ENCODE results near the gene ITPKB. TPM values are rescaled to one million over a fixed set of nuclear protein-coding genes. Genes with fewer than 3 reads are reported as not detected.

ITPKB gene
- total RNA-seq, 4 donors from 2014 or later = 29.7 to 117 (median 44.9) TPM

DNA sequence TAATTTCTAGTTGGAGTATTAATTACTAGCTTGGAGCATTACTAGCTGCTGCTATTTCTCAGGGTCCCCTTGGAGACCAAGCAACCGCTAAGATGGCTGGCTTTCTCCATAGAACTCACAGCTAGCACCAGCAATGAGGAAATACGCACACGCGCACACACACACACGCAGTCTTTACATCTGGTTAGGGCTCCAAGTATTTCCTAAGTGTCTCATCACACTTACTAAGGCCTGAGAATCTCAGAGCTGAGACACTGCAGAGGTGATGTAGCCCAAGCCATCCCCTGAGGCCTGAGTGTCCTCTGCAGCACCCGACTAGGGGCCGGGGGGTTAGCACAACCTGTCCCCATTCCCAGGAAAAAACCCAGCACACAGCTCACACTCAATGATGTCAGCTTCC lies 42.5 kb downstream of the ITPKB start:
- Histone ChIP-seq H3K27me3 (no peaks in the 10 kb centered on the region), H3K27ac (peak overlapping the region in 1 of 2 donors; percentile 95), H3K36me3 (no peaks in the 10 kb centered on the region), H3K4me3 (no peak overlapping the region), H3K4me1 (peaks cover 14 to 18% of the 10 kb centered on the region in 2 donors), H3K9me3 (no peaks in the 10 kb centered on the region)
- no peak for DNase-seq
- intact Hi-C loops (cut with DNase I; ENCODE audit: low total_unique reads) = no loop called here
- TF ChIP-seq, protein P1, sequence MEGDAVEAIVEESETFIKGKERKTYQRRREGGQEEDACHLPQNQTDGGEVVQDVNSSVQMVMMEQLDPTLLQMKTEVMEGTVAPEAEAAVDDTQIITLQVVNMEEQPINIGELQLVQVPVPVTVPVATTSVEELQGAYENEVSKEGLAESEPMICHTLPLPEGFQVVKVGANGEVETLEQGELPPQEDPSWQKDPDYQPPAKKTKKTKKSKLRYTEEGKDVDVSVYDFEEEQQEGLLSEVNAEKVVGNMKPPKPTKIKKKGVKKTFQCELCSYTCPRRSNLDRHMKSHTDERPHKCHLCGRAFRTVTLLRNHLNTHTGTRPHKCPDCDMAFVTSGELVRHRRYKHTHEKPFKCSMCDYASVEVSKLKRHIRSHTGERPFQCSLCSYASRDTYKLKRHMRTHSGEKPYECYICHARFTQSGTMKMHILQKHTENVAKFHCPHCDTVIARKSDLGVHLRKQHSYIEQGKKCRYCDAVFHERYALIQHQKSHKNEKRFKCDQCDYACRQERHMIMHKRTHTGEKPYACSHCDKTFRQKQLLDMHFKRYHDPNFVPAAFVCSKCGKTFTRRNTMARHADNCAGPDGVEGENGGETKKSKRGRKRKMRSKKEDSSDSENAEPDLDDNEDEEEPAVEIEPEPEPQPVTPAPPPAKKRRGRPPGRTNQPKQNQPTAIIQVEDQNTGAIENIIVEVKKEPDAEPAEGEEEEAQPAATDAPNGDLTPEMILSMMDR (IDR thresholded peaks at IDR 0.05) = no peak
- no peak for TF ChIP-seq POLR2A (IDR thresholded peaks at IDR 0.05)

GRCh38 chr1:226695335-226695900 lies 43.7 kb downstream of the ITPKB start:
- peak overlapping the region in 1 of 2 donors; percentile 95 for H3K27ac ChIP-seq
- H3K27me3 ChIP-seq = no peaks in the 10 kb centered on the region
- no peaks in the 10 kb centered on the region for H3K9me3 ChIP-seq
- no peak overlapping the region for H3K4me3 ChIP-seq
- TF ChIP-seq POLR2A (IDR thresholded peaks at IDR 0.05) = no peak
- TF ChIP-seq, protein P1 (IDR thresholded peaks at IDR 0.05) = no peak
- no peaks in the 10 kb centered on the region for H3K36me3 ChIP-seq
- H3K4me1 ChIP-seq = peaks cover 21 to 22% of the 10 kb centered on the region in 2 donors
- intact Hi-C loops (cut with DNase I; ENCODE audit: low total_unique reads) = no loop called here
- DNase-seq = no peak

DNA sequence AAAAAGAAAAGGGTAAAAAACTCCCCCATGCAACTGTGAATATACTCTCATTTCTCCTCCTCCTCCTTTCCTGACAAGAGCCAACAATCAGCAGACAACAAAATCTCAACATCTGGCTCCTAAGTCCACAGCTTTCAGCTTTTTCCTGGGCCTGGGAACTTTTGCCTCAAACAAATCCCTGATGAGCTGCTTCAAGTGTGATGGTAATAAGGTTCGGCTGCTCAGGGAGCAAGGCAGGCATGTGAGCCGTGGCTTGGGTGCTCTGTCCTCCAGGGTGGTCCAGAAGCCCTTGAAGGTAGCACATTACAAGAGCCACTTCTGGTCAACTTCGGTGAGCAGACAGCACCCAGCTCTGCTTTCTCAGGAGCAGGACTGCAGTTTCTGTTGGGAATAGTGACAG lies 46.3 kb downstream of the ITPKB start:
- no peak for TF ChIP-seq POLR2A (IDR thresholded peaks at IDR 0.05)
- TF ChIP-seq, protein P1 (IDR thresholded peaks at IDR 0.05) = no peak
- Histone ChIP-seq H3K9me3 (no peaks in the 10 kb centered on the region), H3K36me3 (no peaks in the 10 kb centered on the region), H3K27ac (peak overlapping the region in 1 of 2 donors; percentile 95), H3K4me3 (no peak overlapping the region), H3K4me1 (peaks cover 22 to 39% of the 10 kb centered on the region in 2 donors), H3K27me3 (no peaks in the 10 kb centered on the region)
- intact Hi-C loops (cut with DNase I; ENCODE audit: low total_unique reads) = no loop called here
- DNase-seq = no peak

- DNase-seq = no peak
- intact Hi-C loops (cut with DNase I; ENCODE audit: low total_unique reads) = no loop called here
- TF ChIP-seq, protein P1 (IDR thresholded peaks at IDR 0.05) = no peak
- TF ChIP-seq POLR2A (IDR thresholded peaks at IDR 0.05) = no peak
- Histone ChIP-seq H3K9me3 (no peaks in the 10 kb centered on the region), H3K4me3 (no peak overlapping the region), H3K36me3 (no peaks in the 10 kb centered on the region), H3K27me3 (no peaks in the 10 kb centered on the region), H3K4me1 (peaks cover 22 to 38% of the 10 kb centered on the region in 2 donors), H3K27ac (peak overlapping the region in 1 of 2 donors; percentile 95)
These were observed 46.9 kb downstream of the ITPKB start for GRCh38 chr1:226692051-226692792.

GRCh38 chr1:226691247-226691646 lies 47.8 kb downstream of the ITPKB start:
- TF ChIP-seq, protein P1 (IDR thresholded peaks at IDR 0.05) = no peak
- Histone ChIP-seq H3K27ac (peak overlapping the region in 1 of 2 donors; percentile 95), H3K4me1 (peaks cover 28 to 32% of the 10 kb centered on the region in 2 donors), H3K36me3 (no peaks in the 10 kb centered on the region), H3K9me3 (no peaks in the 10 kb centered on the region), H3K27me3 (no peaks in the 10 kb centered on the region), H3K4me3 (no peak overlapping the region)
- intact Hi-C loops (cut with DNase I; ENCODE audit: low total_unique reads) = no loop called here
- peak; percentile 46 to 62 for DNase-seq
